Renal pelvis (tissue), 4 donors: ENCODE results near the gene CCDC60. TPM values are rescaled to one million over a fixed set of nuclear protein-coding genes. Genes with fewer than 3 reads are reported as not detected.
A peak's percentile ranks its signal among the peaks of the same experiment; 100 is the strongest.
"Not testable (repeated sequence)": the region's sequence is repeated elsewhere in the genome, so short reads cannot be mapped to it uniquely, and the experiment has no call there.

Experiments
- DNase-seq: peaks from one replicate; pipeline ENCODE4 v3.0.0-alpha.2; 2013
- polyA plus RNA-seq, 3 donors: library from polyadenylated mRNA; unstranded; fragments of 120-200 nt; gene quantifications; one replicate each; pipeline ENCODE4 v1.2.1, GENCODE V29; 2013; ENCODE audit not compliant: insufficient read length in 3 of 3

Gene CCDC60
- polyA plus RNA-seq, 3 donors: 0.19 to 0.21 TPM; not detected in 1

GRCh38 chr12:119338593-119339363 is 4.2 kb downstream of the CCDC60 start:
- no peak for DNase-seq

GRCh38 chr12:119340578-119340977 is 6.0 kb downstream of the CCDC60 start:
- no peak for DNase-seq

GRCh38 chr12:119341020-119341419 is 6.5 kb downstream of the CCDC60 start:
- DNase-seq: no peak

- DNase-seq: no peak
Measured at GRCh38 chr12:119341988-119342387, 7.5 kb downstream of the CCDC60 start.

- no peak for DNase-seq
Measured at GRCh38 chr12:119343130-119343529, 8.6 kb downstream of the CCDC60 start.

GRCh38 chr12:119354172-119354571 is 19.6 kb downstream of the CCDC60 start:
- no peak for DNase-seq

- DNase-seq: not testable (repeated sequence)
Measured at GRCh38 chr12:119360366-119360765, 25.8 kb downstream of the CCDC60 start.

- DNase-seq: no peak
Measured at GRCh38 chr12:119363037-119363436, 28.5 kb downstream of the CCDC60 start.

GRCh38 chr12:119363490-119363889 is 29.0 kb downstream of the CCDC60 start:
- no peak for DNase-seq

GRCh38 chr12:119365451-119365850 is 30.9 kb downstream of the CCDC60 start:
- no peak for DNase-seq

- DNase-seq: no peak
Measured at GRCh38 chr12:119366007-119366406, 31.5 kb downstream of the CCDC60 start.

- no peak for DNase-seq
Measured at GRCh38 chr12:119369161-119369560, 34.6 kb downstream of the CCDC60 start.

GRCh38 chr12:119369907-119370546 is 35.5 kb downstream of the CCDC60 start:
- DNase-seq: no peak

GRCh38 chr12:119372540-119372939 is 38.0 kb downstream of the CCDC60 start:
- no peak for DNase-seq

GRCh38 chr12:119373001-119373400 is 38.5 kb downstream of the CCDC60 start:
- DNase-seq: peak; percentile 24

- DNase-seq: peak; percentile 22
Measured at GRCh38 chr12:119373666-119374065, 39.1 kb downstream of the CCDC60 start.

- DNase-seq: no peak
Measured at GRCh38 chr12:119374635-119375034, 40.1 kb downstream of the CCDC60 start.

GRCh38 chr12:119375075-119375882 is 40.8 kb downstream of the CCDC60 start:
- DNase-seq: no peak

GRCh38 chr12:119375883-119376190 is 41.3 kb downstream of the CCDC60 start:
- no peak for DNase-seq

GRCh38 chr12:119378903-119379302 is 44.4 kb downstream of the CCDC60 start:
- no peak for DNase-seq

GRCh38 chr12:119381471-119382235 is 47.1 kb downstream of the CCDC60 start:
- DNase-seq: no peak

- no peak for DNase-seq
Measured at GRCh38 chr12:119383206-119383605, 48.7 kb downstream of the CCDC60 start.
